Measurements from ENCODE around the gene SGIP1.
"Not testable (repeated sequence)": the region's sequence is repeated elsewhere in the genome, so short reads cannot be mapped to it uniquely, and the experiment has no call there.

SGIP1 gene

GRCh38 chr1:66733348-66734017 is 199.5 kb downstream of the SGIP1 start:
- Histone ChIP-seq H3K4me2 (ENCODE audit: low read length) (no peak overlapping the region), H3K9me3 (ENCODE audit: control insufficient read depth, insufficient read depth, low read length) (no peaks in the 10 kb centered on the region), H3K9me2 (replicated peaks; ENCODE audit: control insufficient read depth, low read length) (no peaks in the 10 kb centered on the region), H3K4me1 (ENCODE audit: control insufficient read depth, low read length) (peaks cover 5% of the 10 kb centered on the region), H3K4me3 (ENCODE audit: low read length) (no peak overlapping the region), H3F3A (ENCODE audit: control insufficient read depth, insufficient read depth) (no peaks in the 10 kb centered on the region), H4K20me1 (ENCODE audit: control insufficient read depth, insufficient read depth, low read depth, low read length) (no peaks in the 10 kb centered on the region), H3K27me3 (ENCODE audit: control insufficient read depth, low read length) (peaks cover 9% of the 10 kb centered on the region), H3K27ac (ENCODE audit: low read depth, low read length) (no peak overlapping the region), H3K36me3 (ENCODE audit: control insufficient read depth, low read length) (no peaks in the 10 kb centered on the region), H3K79me2 (ENCODE audit: control insufficient read depth, low read length) (no peaks in the 10 kb centered on the region)
- TF ChIP-seq EZH2phosphoT487 (IDR thresholded peaks at IDR 0.05; ENCODE audit: borderline replicate concordance, low read length) = no peak
- TF ChIP-seq CTCF (IDR thresholded peaks at IDR 0.05; ENCODE audit: low read depth, low read length, poor library complexity, severe bottlenecking) = peak; percentile 37

GRCh38 chr1:66734531-66734930 is 200.6 kb downstream of the SGIP1 start:
- not testable (repeated sequence) for H3K79me2 ChIP-seq (ENCODE audit: control insufficient read depth, low read length); H3K36me3 ChIP-seq (ENCODE audit: control insufficient read depth, low read length); H3K27ac ChIP-seq (ENCODE audit: low read depth, low read length); H3F3A ChIP-seq (ENCODE audit: control insufficient read depth, insufficient read depth); H3K9me2 ChIP-seq (replicated peaks; ENCODE audit: control insufficient read depth, low read length); H3K4me2 ChIP-seq (ENCODE audit: low read length); H3K4me3 ChIP-seq (ENCODE audit: low read length); H3K4me1 ChIP-seq (ENCODE audit: control insufficient read depth, low read length); H4K20me1 ChIP-seq (ENCODE audit: control insufficient read depth, insufficient read depth, low read depth, low read length); H3K27me3 ChIP-seq (ENCODE audit: control insufficient read depth, low read length); H3K9me3 ChIP-seq (ENCODE audit: control insufficient read depth, insufficient read depth, low read length)

- Histone ChIP-seq H3K4me3 (ENCODE audit: low read length) (no peak overlapping the region), H3F3A (ENCODE audit: control insufficient read depth, insufficient read depth) (no peaks in the 10 kb centered on the region), H4K20me1 (ENCODE audit: control insufficient read depth, insufficient read depth, low read depth, low read length) (no peaks in the 10 kb centered on the region), H3K4me2 (ENCODE audit: low read length) (no peak overlapping the region), H3K9me2 (replicated peaks; ENCODE audit: control insufficient read depth, low read length) (no peaks in the 10 kb centered on the region), H3K36me3 (ENCODE audit: control insufficient read depth, low read length) (no peaks in the 10 kb centered on the region), H3K27me3 (ENCODE audit: control insufficient read depth, low read length) (no peaks in the 10 kb centered on the region), H3K9me3 (ENCODE audit: control insufficient read depth, insufficient read depth, low read length) (no peaks in the 10 kb centered on the region), H3K27ac (ENCODE audit: low read depth, low read length) (no peak overlapping the region), H3K4me1 (ENCODE audit: control insufficient read depth, low read length) (peaks cover 8% of the 10 kb centered on the region), H3K79me2 (ENCODE audit: control insufficient read depth, low read length) (no peaks in the 10 kb centered on the region)
- TF ChIP-seq EZH2phosphoT487 (IDR thresholded peaks at IDR 0.05; ENCODE audit: borderline replicate concordance, low read length) (no peak), CTCF (IDR thresholded peaks at IDR 0.05; ENCODE audit: low read depth, low read length, poor library complexity, severe bottlenecking) (no peak)
These were observed 203.9 kb downstream of the SGIP1 start for GRCh38 chr1:66737836-66738235.

- Histone ChIP-seq H3K4me2 (ENCODE audit: low read length) (no peak overlapping the region), H3K79me2 (ENCODE audit: control insufficient read depth, low read length) (no peaks in the 10 kb centered on the region), H3K4me3 (ENCODE audit: low read length) (no peak overlapping the region), H3K27me3 (ENCODE audit: control insufficient read depth, low read length) (no peaks in the 10 kb centered on the region), H3K9me2 (replicated peaks; ENCODE audit: control insufficient read depth, low read length) (no peaks in the 10 kb centered on the region), H4K20me1 (ENCODE audit: control insufficient read depth, insufficient read depth, low read depth, low read length) (no peaks in the 10 kb centered on the region), H3K9me3 (ENCODE audit: control insufficient read depth, insufficient read depth, low read length) (no peaks in the 10 kb centered on the region), H3F3A (ENCODE audit: control insufficient read depth, insufficient read depth) (no peaks in the 10 kb centered on the region), H3K4me1 (ENCODE audit: control insufficient read depth, low read length) (peaks cover 4% of the 10 kb centered on the region; the same call in 1 of the 2 replicates), H3K36me3 (ENCODE audit: control insufficient read depth, low read length) (no peaks in the 10 kb centered on the region), H3K27ac (ENCODE audit: low read depth, low read length) (no peak overlapping the region)
- no peak for TF ChIP-seq EZH2phosphoT487 (IDR thresholded peaks at IDR 0.05; ENCODE audit: borderline replicate concordance, low read length)
- no peak for TF ChIP-seq CTCF (IDR thresholded peaks at IDR 0.05; ENCODE audit: low read depth, low read length, poor library complexity, severe bottlenecking)
These were observed 205.6 kb downstream of the SGIP1 start for GRCh38 chr1:66739401-66740157.

All from DOHH2 (cell line).